ENCODE data around the gene COX18. TPM values are rescaled to one million over a fixed set of nuclear protein-coding genes. Genes with fewer than 3 reads are reported as not detected.

COX18 gene
- total RNA-seq, 4 donors from 2014 or later = 5.6 to 33.5 (median 16.0) TPM

DNA sequence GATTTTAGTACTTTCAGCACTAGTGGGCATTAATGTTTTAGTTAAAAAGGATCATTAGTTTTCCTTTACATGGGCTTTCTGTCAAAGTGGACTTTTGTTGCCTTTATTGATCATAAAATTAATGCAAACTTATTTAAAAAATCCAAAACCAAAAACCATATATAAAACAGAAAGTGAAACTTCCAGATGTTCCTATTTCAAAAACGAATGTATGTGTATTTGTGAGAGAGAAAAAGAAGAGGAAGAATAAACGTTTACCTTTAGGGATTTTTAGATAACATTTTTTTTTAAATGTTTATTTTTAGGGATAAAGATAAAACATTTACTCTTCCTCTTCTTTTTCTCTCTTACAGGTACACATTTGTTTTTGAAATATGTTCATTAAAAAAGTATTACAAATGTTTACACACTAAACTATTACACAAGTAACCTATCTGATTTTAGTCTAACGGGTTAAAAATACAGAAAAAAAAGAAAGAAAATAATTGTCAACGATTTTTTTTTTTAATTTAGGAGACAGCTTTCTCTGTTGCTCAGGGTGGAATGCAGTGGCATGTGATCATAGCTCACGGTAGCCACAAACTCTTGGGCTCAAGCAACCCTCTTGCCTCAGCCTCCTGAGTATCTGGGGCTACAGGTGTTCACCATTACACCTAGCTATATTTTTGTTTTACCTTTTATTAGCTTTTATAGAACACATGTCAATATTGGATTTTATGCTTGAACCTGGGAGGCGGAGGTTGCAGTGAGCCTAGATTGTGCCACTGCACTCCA is 16.8 kb upstream of the COX18 start:
- intact Hi-C loops (cut with DNase I; ENCODE audit: low total_unique reads) = no loop called here
- H3K36me3 ChIP-seq = no peaks in the 10 kb centered on the region
- H3K4me3 ChIP-seq = no peak overlapping the region

DNA sequence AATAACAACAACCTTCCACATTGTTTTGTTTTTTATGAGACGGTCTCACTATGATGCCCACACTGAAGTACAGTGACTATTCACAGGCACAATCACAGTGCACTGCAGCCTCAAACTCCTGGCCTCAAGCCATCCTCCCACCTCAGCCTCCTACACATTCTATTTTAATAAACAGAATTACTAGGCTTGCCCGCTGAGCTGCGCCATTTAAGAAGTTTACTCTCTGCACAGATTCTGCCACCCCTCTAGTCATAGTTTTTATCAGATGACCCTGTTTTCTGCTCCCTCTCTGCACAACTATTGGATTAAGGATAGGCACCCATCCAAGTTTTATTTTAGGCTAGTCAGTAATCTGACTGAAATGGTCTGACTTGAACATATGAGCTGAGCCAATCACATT is 11.3 kb upstream of the COX18 start:
- H3K4me3 ChIP-seq = no peak overlapping the region
- intact Hi-C loops (cut with DNase I; ENCODE audit: low total_unique reads) = no loop called here
- peak overlapping the region in 1 of 2 donors; percentile 40 for H3K27ac ChIP-seq
- no peak for TF ChIP-seq POLR2A (IDR thresholded peaks at IDR 0.05)
- TF ChIP-seq, protein P1, sequence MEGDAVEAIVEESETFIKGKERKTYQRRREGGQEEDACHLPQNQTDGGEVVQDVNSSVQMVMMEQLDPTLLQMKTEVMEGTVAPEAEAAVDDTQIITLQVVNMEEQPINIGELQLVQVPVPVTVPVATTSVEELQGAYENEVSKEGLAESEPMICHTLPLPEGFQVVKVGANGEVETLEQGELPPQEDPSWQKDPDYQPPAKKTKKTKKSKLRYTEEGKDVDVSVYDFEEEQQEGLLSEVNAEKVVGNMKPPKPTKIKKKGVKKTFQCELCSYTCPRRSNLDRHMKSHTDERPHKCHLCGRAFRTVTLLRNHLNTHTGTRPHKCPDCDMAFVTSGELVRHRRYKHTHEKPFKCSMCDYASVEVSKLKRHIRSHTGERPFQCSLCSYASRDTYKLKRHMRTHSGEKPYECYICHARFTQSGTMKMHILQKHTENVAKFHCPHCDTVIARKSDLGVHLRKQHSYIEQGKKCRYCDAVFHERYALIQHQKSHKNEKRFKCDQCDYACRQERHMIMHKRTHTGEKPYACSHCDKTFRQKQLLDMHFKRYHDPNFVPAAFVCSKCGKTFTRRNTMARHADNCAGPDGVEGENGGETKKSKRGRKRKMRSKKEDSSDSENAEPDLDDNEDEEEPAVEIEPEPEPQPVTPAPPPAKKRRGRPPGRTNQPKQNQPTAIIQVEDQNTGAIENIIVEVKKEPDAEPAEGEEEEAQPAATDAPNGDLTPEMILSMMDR (IDR thresholded peaks at IDR 0.05) = no peak
- no peak for DNase-seq
- no peaks in the 10 kb centered on the region for H3K4me1 ChIP-seq
- H3K36me3 ChIP-seq = peaks cover 0 to 4% of the 10 kb centered on the region in 2 donors
- no peaks in the 10 kb centered on the region for H3K9me3 ChIP-seq
- no peaks in the 10 kb centered on the region for H3K27me3 ChIP-seq

More for the DNA sequence above, 16.8 kb upstream of the COX18 start:
- no peaks in the 10 kb centered on the region for H3K9me3 ChIP-seq
- no peak for TF ChIP-seq POLR2A (IDR thresholded peaks at IDR 0.05)
- TF ChIP-seq, protein P1 (IDR thresholded peaks at IDR 0.05) = no peak
- no peaks in the 10 kb centered on the region for H3K27me3 ChIP-seq
- no peak for DNase-seq
- H3K4me1 ChIP-seq = no peaks in the 10 kb centered on the region
- H3K27ac ChIP-seq = no peak overlapping the region

DNA sequence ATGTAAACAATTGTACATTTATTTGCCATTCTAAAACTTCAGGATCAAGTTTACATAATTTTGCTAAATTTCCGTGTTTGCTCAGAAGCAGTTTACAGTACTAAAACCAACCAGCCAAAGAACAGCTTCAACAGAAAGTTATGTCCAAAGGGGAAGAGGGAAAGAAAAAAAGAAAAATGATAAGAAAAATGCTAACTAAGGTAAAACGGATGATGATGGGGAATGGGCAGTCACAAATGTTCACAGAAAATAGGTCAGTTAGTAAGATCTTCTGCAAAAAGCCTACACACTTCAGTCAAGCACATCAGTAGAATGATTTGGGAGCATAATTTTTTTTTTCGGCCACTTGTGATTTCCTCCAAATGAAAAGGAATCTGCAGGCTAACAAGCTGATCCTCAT is 6.3 kb upstream of the COX18 start:
- no peaks in the 10 kb centered on the region for H3K27me3 ChIP-seq
- H3K4me3 ChIP-seq = no peak overlapping the region
- DNase-seq = no peak
- H3K4me1 ChIP-seq = no peaks in the 10 kb centered on the region
- H3K27ac ChIP-seq = no peak overlapping the region
- intact Hi-C loops (cut with DNase I; ENCODE audit: low total_unique reads) = no loop called here
- TF ChIP-seq, protein P1 (IDR thresholded peaks at IDR 0.05) = no peak
- TF ChIP-seq POLR2A (IDR thresholded peaks at IDR 0.05) = no peak
- no peaks in the 10 kb centered on the region for H3K9me3 ChIP-seq
- H3K36me3 ChIP-seq = peaks cover 0 to 4% of the 10 kb centered on the region in 2 donors

DNA sequence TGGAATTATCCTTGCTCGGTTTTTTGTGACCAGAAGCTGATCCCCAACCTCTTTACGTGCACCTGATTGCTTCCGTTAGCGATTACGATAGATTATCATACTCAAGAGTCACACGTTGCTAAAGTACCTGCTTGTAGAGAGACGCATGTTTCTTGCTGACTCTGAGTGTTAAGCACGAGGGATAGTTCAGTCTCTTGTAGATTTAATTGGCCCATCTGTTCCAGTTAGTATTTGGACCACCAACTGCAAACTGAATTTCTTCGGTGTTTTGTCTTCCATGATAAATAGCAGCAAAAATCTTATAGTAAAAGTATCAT is 516 bp upstream of the COX18 start:
- Histone ChIP-seq H3K4me3 (peak overlapping the region; percentile 81 to 89), H3K27ac (peak overlapping the region; percentile 90 to 94), H3K27me3 (no peaks in the 10 kb centered on the region), H3K36me3 (no peaks in the 10 kb centered on the region), H3K4me1 (no peaks in the 10 kb centered on the region), H3K9me3 (no peaks in the 10 kb centered on the region)
- no peak for DNase-seq
- TF ChIP-seq, protein P1 (IDR thresholded peaks at IDR 0.05) = no peak
- no peak for TF ChIP-seq POLR2A (IDR thresholded peaks at IDR 0.05)
- intact Hi-C loops (cut with DNase I; ENCODE audit: low total_unique reads) = no loop called here

DNA sequence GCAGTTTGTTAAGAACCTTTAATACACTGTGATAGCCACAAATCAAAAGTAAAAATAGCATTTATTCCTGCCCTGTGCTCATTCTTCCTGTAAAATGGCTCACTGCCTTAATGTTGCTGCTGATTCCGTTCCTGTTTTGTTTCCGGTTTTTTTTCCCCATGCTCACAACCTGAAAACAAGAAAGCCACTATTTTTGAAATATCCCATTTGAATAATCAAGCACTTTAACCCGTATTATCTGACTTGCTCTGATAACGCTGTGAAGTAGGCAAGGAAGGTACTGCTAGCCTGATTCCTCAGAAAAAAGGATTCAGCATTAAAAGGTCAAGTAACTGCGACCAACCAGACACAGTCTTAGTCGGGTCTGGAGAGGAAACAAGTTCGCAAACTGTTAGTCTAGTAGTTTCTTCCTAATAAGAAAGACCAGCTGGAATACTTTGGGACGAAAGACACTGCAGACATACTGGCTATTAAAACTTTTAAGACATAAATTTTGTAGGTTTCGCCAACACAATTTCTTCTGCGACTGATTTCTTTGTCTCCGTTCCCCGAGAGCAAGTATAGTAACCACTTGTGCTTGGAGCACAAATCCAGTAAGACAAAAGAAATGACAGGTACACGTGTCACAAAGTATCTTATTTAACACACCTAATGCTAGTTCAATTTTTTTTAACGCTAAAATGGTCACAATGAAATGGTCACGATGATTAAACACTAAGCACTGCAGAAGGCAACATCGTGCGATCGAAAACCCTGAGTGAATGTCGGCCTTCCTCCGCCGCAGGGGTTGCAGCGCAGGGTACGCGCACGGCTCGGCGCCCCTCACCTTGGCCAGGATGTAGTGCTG is 802 bp downstream of the COX18 start:
- Histone ChIP-seq H3K36me3 (no peaks in the 10 kb centered on the region), H3K4me3 (peak overlapping the region; percentile 81 to 89), H3K27ac (peak overlapping the region; percentile 90 to 94), H3K9me3 (no peaks in the 10 kb centered on the region), H3K27me3 (no peaks in the 10 kb centered on the region), H3K4me1 (no peaks in the 10 kb centered on the region)
- DNase-seq = no peak
- intact Hi-C loops (cut with DNase I; ENCODE audit: low total_unique reads) = loop anchor here (5.0 kb wide), 1 partner anchor 189 kb away; the partner anchor contains the start of gene ANKRD17
- no peak for TF ChIP-seq POLR2A (IDR thresholded peaks at IDR 0.05)
- TF ChIP-seq, protein P1 (IDR thresholded peaks at IDR 0.05) = no peak

All from uterus (tissue), 4 donors.